Ovary (tissue), 3 donors: ENCODE data around the gene PSMB7.

Experiments
- EP300 ChIP-seq: sonication (generic); formaldehyde crosslinking; IDR thresholded peaks from one replicate; pipeline ENCODE4 v1.6.1; 2017; ENCODE audit warnings: antibody characterized with exemption
- POLR2A ChIP-seq: fragments of 450-650 bp; IDR thresholded peaks from one replicate; pipeline ENCODE4 v1.6.1; 2017; ENCODE audit warnings: antibody characterized with exemption, mild to moderate bottlenecking, moderate library complexity
- TF ChIP-seq, protein P1 (sequence below), 3 donors: fragments of 450-650 bp in 2 of 3; fragments of 200-600 bp in 1 of 3; IDR thresholded peaks; one replicate each; pipeline versions ENCODE4 v1.5.1 to v1.8.0; 2016 to 2022; ENCODE audit warnings: antibody characterized with exemption in 3 of 3, mild to moderate bottlenecking in 1 of 3
- donor health status: DM: no; HTN: no; CAD: no.

DNA sequence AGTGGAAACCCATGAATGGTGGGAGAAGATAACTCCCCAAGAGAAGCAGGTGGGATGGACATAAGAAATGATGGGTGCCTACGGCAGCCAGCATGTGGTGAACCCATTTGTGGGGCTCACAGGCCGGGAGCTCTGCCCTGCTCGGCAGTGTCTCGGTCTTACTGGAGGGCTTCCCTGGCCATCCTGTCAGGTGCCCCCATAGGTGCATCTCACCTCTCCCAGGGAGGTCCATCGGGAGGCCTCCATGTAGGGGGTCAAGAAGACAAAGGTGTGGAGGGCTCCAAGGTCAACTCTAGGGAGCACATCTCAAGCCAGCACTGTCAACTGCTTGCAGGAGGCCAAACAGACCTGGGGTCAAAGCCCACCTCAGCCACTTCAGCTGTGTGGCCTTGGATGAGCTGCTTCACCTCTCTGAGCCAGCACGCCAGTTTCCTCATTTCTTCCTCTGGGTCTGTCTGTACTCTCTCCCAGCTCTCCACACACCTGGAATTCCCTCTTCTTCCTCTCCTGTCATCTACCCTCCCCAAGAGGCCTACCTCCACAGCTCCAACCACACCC lies 24.5 kb upstream of the PSMB7 start:
- TF ChIP-seq, protein P1, sequence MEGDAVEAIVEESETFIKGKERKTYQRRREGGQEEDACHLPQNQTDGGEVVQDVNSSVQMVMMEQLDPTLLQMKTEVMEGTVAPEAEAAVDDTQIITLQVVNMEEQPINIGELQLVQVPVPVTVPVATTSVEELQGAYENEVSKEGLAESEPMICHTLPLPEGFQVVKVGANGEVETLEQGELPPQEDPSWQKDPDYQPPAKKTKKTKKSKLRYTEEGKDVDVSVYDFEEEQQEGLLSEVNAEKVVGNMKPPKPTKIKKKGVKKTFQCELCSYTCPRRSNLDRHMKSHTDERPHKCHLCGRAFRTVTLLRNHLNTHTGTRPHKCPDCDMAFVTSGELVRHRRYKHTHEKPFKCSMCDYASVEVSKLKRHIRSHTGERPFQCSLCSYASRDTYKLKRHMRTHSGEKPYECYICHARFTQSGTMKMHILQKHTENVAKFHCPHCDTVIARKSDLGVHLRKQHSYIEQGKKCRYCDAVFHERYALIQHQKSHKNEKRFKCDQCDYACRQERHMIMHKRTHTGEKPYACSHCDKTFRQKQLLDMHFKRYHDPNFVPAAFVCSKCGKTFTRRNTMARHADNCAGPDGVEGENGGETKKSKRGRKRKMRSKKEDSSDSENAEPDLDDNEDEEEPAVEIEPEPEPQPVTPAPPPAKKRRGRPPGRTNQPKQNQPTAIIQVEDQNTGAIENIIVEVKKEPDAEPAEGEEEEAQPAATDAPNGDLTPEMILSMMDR (IDR thresholded peaks at IDR 0.05) = no peak
- TF ChIP-seq POLR2A (no peak), EP300 (no peak)
